ENCODE measurements around the gene KRT32.

Gene KRT32

DNA sequence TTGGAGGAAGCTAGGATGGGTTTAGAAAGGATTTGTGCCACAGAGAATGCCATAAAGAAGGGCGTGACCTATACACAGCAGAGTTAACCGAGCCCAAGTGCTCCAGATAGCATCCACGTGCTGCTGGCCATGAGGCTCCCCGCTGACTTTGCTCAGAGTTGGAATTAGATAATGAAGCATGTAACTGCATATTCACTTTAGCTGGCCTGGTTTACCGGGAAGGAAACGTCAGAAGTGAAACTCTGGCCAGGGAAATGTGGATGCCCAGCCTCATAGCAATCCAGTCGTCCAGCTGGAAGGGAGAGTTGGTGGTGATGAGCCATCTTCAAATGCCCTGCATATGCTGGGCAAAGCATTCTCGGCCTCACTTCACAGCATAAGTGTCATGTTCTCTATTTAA, 7.7 kb upstream of the KRT32 start:
- TF ChIP-seq, protein P1, sequence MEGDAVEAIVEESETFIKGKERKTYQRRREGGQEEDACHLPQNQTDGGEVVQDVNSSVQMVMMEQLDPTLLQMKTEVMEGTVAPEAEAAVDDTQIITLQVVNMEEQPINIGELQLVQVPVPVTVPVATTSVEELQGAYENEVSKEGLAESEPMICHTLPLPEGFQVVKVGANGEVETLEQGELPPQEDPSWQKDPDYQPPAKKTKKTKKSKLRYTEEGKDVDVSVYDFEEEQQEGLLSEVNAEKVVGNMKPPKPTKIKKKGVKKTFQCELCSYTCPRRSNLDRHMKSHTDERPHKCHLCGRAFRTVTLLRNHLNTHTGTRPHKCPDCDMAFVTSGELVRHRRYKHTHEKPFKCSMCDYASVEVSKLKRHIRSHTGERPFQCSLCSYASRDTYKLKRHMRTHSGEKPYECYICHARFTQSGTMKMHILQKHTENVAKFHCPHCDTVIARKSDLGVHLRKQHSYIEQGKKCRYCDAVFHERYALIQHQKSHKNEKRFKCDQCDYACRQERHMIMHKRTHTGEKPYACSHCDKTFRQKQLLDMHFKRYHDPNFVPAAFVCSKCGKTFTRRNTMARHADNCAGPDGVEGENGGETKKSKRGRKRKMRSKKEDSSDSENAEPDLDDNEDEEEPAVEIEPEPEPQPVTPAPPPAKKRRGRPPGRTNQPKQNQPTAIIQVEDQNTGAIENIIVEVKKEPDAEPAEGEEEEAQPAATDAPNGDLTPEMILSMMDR (IDR thresholded peaks at IDR 0.05; ENCODE audit: extremely low read depth, insufficient read depth, missing control alignments) = no peak
- in situ Hi-C loops (cut with MboI; ENCODE audit: low pct_unique_long_range_greater_than_20kb, low sequenced_read_pairs, unreplicated experiment) = loop anchor here (25.0 kb wide), 1 partner anchor 112 kb away; the partner anchor contains the start of gene KRT14

GRCh38 chr17:41468346-41468745, 1.2 kb upstream of the KRT32 start:
- TF ChIP-seq, protein P1 (IDR thresholded peaks at IDR 0.05; ENCODE audit: extremely low read depth, insufficient read depth, missing control alignments) = no peak
- in situ Hi-C loops (cut with MboI; ENCODE audit: low pct_unique_long_range_greater_than_20kb, low sequenced_read_pairs, unreplicated experiment) = no loop called here
- no peak for DNase-seq (ENCODE audit: low spot score)

More for the DNA sequence above, 7.7 kb upstream of the KRT32 start:
- no peak for DNase-seq (ENCODE audit: low spot score)

GRCh38 chr17:41467561-41467960, 375 bp upstream of the KRT32 start:
- no peak for DNase-seq (ENCODE audit: low spot score)
- in situ Hi-C loops (cut with MboI; ENCODE audit: low pct_unique_long_range_greater_than_20kb, low sequenced_read_pairs, unreplicated experiment) = no loop called here
- TF ChIP-seq, protein P1 (IDR thresholded peaks at IDR 0.05; ENCODE audit: extremely low read depth, insufficient read depth, missing control alignments) = no peak

- TF ChIP-seq, protein P1 (IDR thresholded peaks at IDR 0.05; ENCODE audit: extremely low read depth, insufficient read depth, missing control alignments) = no peak
- in situ Hi-C loops (cut with MboI; ENCODE audit: low pct_unique_long_range_greater_than_20kb, low sequenced_read_pairs, unreplicated experiment) = no loop called here
- DNase-seq (ENCODE audit: low spot score) = no peak
Measured at GRCh38 chr17:41464682-41465081, 2.5 kb downstream of the KRT32 start.

- no peak for DNase-seq (ENCODE audit: low spot score)
- TF ChIP-seq, protein P1 (IDR thresholded peaks at IDR 0.05; ENCODE audit: extremely low read depth, insufficient read depth, missing control alignments) = no peak
- in situ Hi-C loops (cut with MboI; ENCODE audit: low pct_unique_long_range_greater_than_20kb, low sequenced_read_pairs, unreplicated experiment) = no loop called here
Measured at GRCh38 chr17:41464173-41464572, 3.0 kb downstream of the KRT32 start.

- in situ Hi-C loops (cut with MboI; ENCODE audit: low pct_unique_long_range_greater_than_20kb, low sequenced_read_pairs, unreplicated experiment) = no loop called here
- DNase-seq (ENCODE audit: low spot score) = no peak
- TF ChIP-seq, protein P1 (IDR thresholded peaks at IDR 0.05; ENCODE audit: extremely low read depth, insufficient read depth, missing control alignments) = no peak
Measured at GRCh38 chr17:41463746-41464145, 3.4 kb downstream of the KRT32 start.

DNA sequence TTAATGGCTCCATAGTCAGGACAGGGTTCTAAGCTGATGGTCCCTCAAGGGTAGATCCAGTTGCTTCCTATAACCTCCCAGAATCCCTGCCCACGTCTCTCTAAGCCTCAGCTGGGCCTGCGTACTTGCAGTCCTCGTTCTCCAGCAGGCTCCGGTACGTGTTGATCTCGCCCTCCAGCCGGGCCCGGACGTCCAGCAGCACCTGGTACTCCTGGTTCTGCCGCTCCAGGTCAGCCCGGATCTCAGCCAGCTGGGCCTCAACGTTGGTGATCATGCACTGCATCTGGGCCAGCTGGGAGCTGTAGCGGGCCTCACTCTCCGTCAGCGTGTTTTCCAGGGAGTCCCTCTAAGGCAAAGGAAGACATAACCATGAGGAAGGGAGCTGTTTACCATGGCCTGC, 4.5 kb downstream of the KRT32 start:
- TF ChIP-seq, protein P1 (IDR thresholded peaks at IDR 0.05; ENCODE audit: extremely low read depth, insufficient read depth, missing control alignments) = no peak
- no peak for DNase-seq (ENCODE audit: low spot score)
- in situ Hi-C loops (cut with MboI; ENCODE audit: low pct_unique_long_range_greater_than_20kb, low sequenced_read_pairs, unreplicated experiment) = no loop called here
